Common myeloid progenitor, CD34-positive (primary cell): Measurements from ENCODE around the gene TTLL5.

ENCODE experiments used
- CTCF ChIA-PET: fragments of 350-600 bp; sonication (Branson Sonifier 250); formaldehyde crosslinking; loops from one replicate; lab custom pipeline; 2021; ENCODE audit warnings: antibody characterized with exemption; lab: Charles Lee
- POLR2A ChIA-PET: fragments of 350-600 bp; sonication (Branson Sonifier 250); formaldehyde crosslinking; loops from one replicate; lab custom pipeline; 2021; ENCODE audit warnings: antibody characterized with exemption; lab: Charles Lee
- DNase-seq, 3 donors: peaks; one replicate each; pipeline versions ENCODE4 v3.0.0 to v3.0.0-alpha.2; 2013
- H3K27ac ChIP-seq, 2 experiments: 1 replicate in 1 of 2; 2 replicates in 1 of 2; pipeline ENCODE4 v1.7.0; 2013; ENCODE audit warnings: inconsistent platforms in 2 of 2, low read length in 2 of 2, mild to moderate bottlenecking in 2 of 2, low read depth in 1 of 2, moderate library complexity in 1 of 2; ENCODE audit not compliant: severe bottlenecking in 2 of 2, insufficient read depth in 1 of 2, poor library complexity in 1 of 2
- H3K27me3 ChIP-seq, 5 experiments: replicated peaks in 2 of 5; 1 replicate in 3 of 5; 2 replicates in 2 of 5; pipeline versions ENCODE4 v1.6.1 to v1.7.0; 2013; ENCODE audit warnings: low read length in 4 of 5, mild to moderate bottlenecking in 2 of 5, moderate library complexity in 2 of 5, inconsistent platforms in 1 of 5; ENCODE audit not compliant: insufficient read depth in 5 of 5, control insufficient read depth in 4 of 5
- H3K36me3 ChIP-seq, 4 experiments: 1 replicate in 2 of 4; 2 replicates in 2 of 4; pipeline versions ENCODE4 v1.6.1 to v1.7.0; 2013; ENCODE audit warnings: low read length in 3 of 4, control low read depth in 1 of 4, mild to moderate bottlenecking in 1 of 4; ENCODE audit not compliant: control insufficient read depth in 4 of 4, insufficient read depth in 4 of 4
- H3K4me1 ChIP-seq, 4 experiments: 1 replicate in 3 of 4; 2 replicates in 1 of 4; pipeline versions ENCODE4 v1.6.1 to v1.7.1; 2013; ENCODE audit warnings: low read length in 3 of 4, mild to moderate bottlenecking in 3 of 4, control low read depth in 1 of 4, inconsistent platforms in 1 of 4, moderate library complexity in 1 of 4; ENCODE audit not compliant: control insufficient read depth in 4 of 4, insufficient read depth in 4 of 4; ENCODE audit errors: control extremely low read depth in 1 of 4
- H3K4me3 ChIP-seq, 7 experiments: 1 replicate in 4 of 7; 2 replicates in 3 of 7; pipeline versions ENCODE4 v1.5.1 to v1.7.0; 2013; ENCODE audit warnings: mild to moderate bottlenecking in 7 of 7, low read length in 6 of 7, moderate library complexity in 6 of 7, inconsistent platforms in 2 of 7, low read depth in 2 of 7, control low read depth in 1 of 7; ENCODE audit not compliant: insufficient read depth in 4 of 7, control insufficient read depth in 1 of 7; ENCODE audit errors: extremely low read depth in 1 of 7
- H3K9me3 ChIP-seq, 5 experiments: 1 replicate in 4 of 5; 2 replicates in 1 of 5; pipeline versions ENCODE4 v1.6.1 to v1.7.1; 2013; ENCODE audit warnings: low read length in 4 of 5, mild to moderate bottlenecking in 2 of 5, inconsistent platforms in 1 of 5, low read depth in 1 of 5, moderate library complexity in 1 of 5; ENCODE audit not compliant: control insufficient read depth in 4 of 5, insufficient read depth in 2 of 5; ENCODE audit errors: control extremely low read depth in 1 of 5
- WGBS: methylation state at CpG from one replicate; pipeline ENCODE4 v1.1.5; 2013; ENCODE audit not compliant: insufficient coverage; 5-methylcytosine and 5-hydroxymethylcytosine counted together

TTLL5 gene

GRCh38 chr14:75802486-75802885, 141.4 kb downstream of the TTLL5 start:
- peaks cover 14 to 42% (median 25%) of the 10 kb centered on the region in 4 experiments for H3K36me3 ChIP-seq
- WGBS, result 100% methylated on average over 1 of the region's 1 CpG
- ChIA-PET POLR2A (no interaction called here), CTCF (interaction anchor here (1.2 to 1.5 kb wide), 2 partner anchors 9 to 10 kb away, joined by 3 to 6 read pairs; no protein-coding TSS in a partner anchor)
- no peak overlapping the region for H3K4me3 ChIP-seq
- no peak for DNase-seq
- no peaks in the 10 kb centered on the region for H3K4me1 ChIP-seq
- no peak overlapping the region for H3K27ac ChIP-seq
- H3K27me3 ChIP-seq, result no peaks in the 10 kb centered on the region
- peaks cover 0 to 18% (median 4%) of the 10 kb centered on the region in 5 experiments for H3K9me3 ChIP-seq

GRCh38 chr14:75803765-75804164, 142.7 kb downstream of the TTLL5 start:
- 100% methylated on average over 3 of the region's 5 CpGs for WGBS
- no peak overlapping the region for H3K4me3 ChIP-seq
- H3K27me3 ChIP-seq, result no peaks in the 10 kb centered on the region
- no peaks in the 10 kb centered on the region for H3K4me1 ChIP-seq
- H3K9me3 ChIP-seq, result peaks cover 0 to 10% (median 4%) of the 10 kb centered on the region in 5 experiments
- POLR2A ChIA-PET, result no interaction called here
- H3K36me3 ChIP-seq, result peaks cover 13 to 32% (median 26%) of the 10 kb centered on the region in 4 experiments
- H3K27ac ChIP-seq, result no peak overlapping the region
- no peak for DNase-seq
- CTCF ChIA-PET, result interaction anchor here (0.7 to 1.5 kb wide), 2 partner anchors 9 to 10 kb away, joined by 4 to 6 read pairs; no protein-coding TSS in a partner anchor

- CTCF ChIA-PET, result no interaction called here
- no peak for DNase-seq
- no peak overlapping the region for H3K4me3 ChIP-seq
- no peak overlapping the region for H3K27ac ChIP-seq
- WGBS, result 100% methylated on average over 1 of the region's 2 CpGs
- peaks cover 0 to 5% (median 3%) of the 10 kb centered on the region in 5 experiments for H3K9me3 ChIP-seq
- peaks cover 10 to 27% (median 23%) of the 10 kb centered on the region in 4 experiments for H3K36me3 ChIP-seq
- H3K27me3 ChIP-seq, result no peaks in the 10 kb centered on the region
- POLR2A ChIA-PET, result no interaction called here
- no peaks in the 10 kb centered on the region for H3K4me1 ChIP-seq
Observed at GRCh38 chr14:75804570-75805275, 143.7 kb downstream of the TTLL5 start.

GRCh38 chr14:75805646-75806045, 144.6 kb downstream of the TTLL5 start:
- peaks cover 11 to 25% (median 23%) of the 10 kb centered on the region in 4 experiments for H3K36me3 ChIP-seq

GRCh38 chr14:75806352-75806832, 145.3 kb downstream of the TTLL5 start:
- no peak overlapping the region for H3K27ac ChIP-seq
- H3K4me1 ChIP-seq, result no peaks in the 10 kb centered on the region
- CTCF ChIA-PET, result no interaction called here
- no peaks in the 10 kb centered on the region for H3K27me3 ChIP-seq
- POLR2A ChIA-PET, result no interaction called here
- no peaks in the 10 kb centered on the region for H3K9me3 ChIP-seq
- DNase-seq, result no peak
- WGBS, result 100% methylated on average over 2 of the region's 2 CpGs
- peaks cover 11 to 29% (median 19%) of the 10 kb centered on the region in 4 experiments for H3K36me3 ChIP-seq
- no peak overlapping the region for H3K4me3 ChIP-seq

More at GRCh38 chr14:75805646-75806045, 144.6 kb downstream of the TTLL5 start:
- Histone ChIP-seq H3K27ac (no peak overlapping the region), H3K4me1 (no peaks in the 10 kb centered on the region), H3K27me3 (no peaks in the 10 kb centered on the region), H3K4me3 (no peak overlapping the region), H3K9me3 (no peaks in the 10 kb centered on the region)
- ChIA-PET POLR2A (no interaction called here), CTCF (no interaction called here)
- no peak for DNase-seq

- ChIA-PET POLR2A (no interaction called here), CTCF (interaction anchor here (1.3 to 1.9 kb wide), 2 partner anchors 13 to 171 kb away, joined by 3 to 5 read pairs; no protein-coding TSS in a partner anchor)
- 90% methylated on average over 3 of the region's 6 CpGs for WGBS
- Histone ChIP-seq H3K36me3 (peaks cover 12 to 32% (median 24%) of the 10 kb centered on the region in 4 experiments), H3K4me1 (no peaks in the 10 kb centered on the region), H3K4me3 (no peak overlapping the region), H3K9me3 (no peaks in the 10 kb centered on the region), H3K27me3 (no peaks in the 10 kb centered on the region), H3K27ac (no peak overlapping the region)
- no peak for DNase-seq
Observed at GRCh38 chr14:75807667-75808360, 146.8 kb downstream of the TTLL5 start.
